Heart left ventricle (tissue), 13 donors: ENCODE data around the gene NCKAP5L.
A peak's percentile ranks its signal among the peaks of the same experiment; 100 is the strongest.

Experiments
- POLR2A ChIP-seq, 2 donors: fragments of 450-650 bp; IDR thresholded peaks; one replicate each; pipeline ENCODE4 v1.6.1; 2017; ENCODE audit warnings: antibody characterized with exemption in 2 of 2, mild to moderate bottlenecking in 2 of 2, moderate library complexity in 2 of 2
- TF ChIP-seq, protein P1 (sequence below), 12 donors: fragments of 200-600 bp; sonication (generic) in 4 of 12; IDR thresholded peaks; one replicate each; pipeline versions ENCODE4 v1.5.0 to v1.8.0; 2018 to 2022; ENCODE audit warnings: antibody characterized with exemption in 12 of 12, mild to moderate bottlenecking in 5 of 12
- donor health status: ischemic (EF 13 %, LVEDD 7.1; RV severe dilation, severe dysfunction).
- donor health status: DM: no; HTN: yes; CAD: no.
- donor health status: DM: no; HTN: no; CAD: no.
- donor health status: ischemic (EF 25% LVEDD 6.9; RV normal size, moderate dysfunction).
- donor health status: ischemic (EF 25% LVEDD 5.7; RV mildly dilated, moderate dysfunction).
- donor health status: ischemic (EF 35%, LVEDD 5.7; RV mildly dilated, moderate dysfunction).
- donor health status: nonischemic (EF 11% LVEDD 7.7; RV severe dilation, severe dysfunction).
- donor health status: DM: yes; HTN: yes; CAD: no.
- donor health status: PGD.
- donor health status: ischemic (EF 29% LVEDD 5.4; RV normal size, mild dysfunction).
- donor health status: nonischemic (EF 23%, LVEDD 6.1; RV moderate dilation, normal function).

DNA sequence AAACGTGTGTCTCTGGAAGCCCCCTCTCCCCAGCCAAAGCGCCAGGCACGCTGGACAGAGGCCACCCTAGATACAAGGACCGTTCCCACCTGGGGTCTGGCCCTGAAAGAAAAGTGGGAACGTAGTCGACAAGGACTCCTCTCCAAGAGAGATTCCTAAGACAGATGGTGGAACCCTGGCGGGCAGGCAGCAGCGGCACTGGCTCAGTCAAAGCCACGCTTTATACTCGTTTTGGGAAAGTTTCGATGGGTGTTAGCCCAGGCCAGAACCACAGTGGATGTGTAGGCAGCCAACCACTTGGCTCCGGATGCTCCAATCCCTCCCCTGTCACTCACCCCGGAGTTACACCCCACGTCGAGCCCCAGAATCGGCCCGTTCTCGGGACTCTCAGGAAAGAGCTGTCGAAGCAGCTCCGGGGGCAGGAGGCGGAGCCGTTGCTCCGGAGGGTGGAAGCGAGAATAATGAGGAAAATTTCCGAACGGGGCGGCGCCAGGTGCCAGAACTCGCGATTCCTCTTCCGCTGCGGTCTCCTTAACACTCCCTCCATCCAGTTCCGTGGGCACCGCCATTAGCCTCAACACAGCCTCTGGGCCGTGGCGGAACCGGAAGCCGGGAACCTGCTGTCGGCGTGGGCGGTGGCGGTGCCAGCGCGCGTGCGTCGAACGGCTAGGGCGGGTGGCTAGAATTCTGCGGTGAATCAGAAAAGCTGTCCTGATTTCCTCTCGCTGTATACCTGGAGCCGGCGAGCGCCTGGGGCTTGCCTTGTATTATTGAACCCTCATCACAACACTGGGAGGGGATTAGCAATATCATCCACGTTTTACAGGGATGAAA lies 14.5 kb upstream of the NCKAP5L start, which contains the start of gene BCDIN3D:
- TF ChIP-seq POLR2A (IDR thresholded peaks at IDR 0.05): peak in 1 of 2 donors; percentile 68
- TF ChIP-seq, protein P1, sequence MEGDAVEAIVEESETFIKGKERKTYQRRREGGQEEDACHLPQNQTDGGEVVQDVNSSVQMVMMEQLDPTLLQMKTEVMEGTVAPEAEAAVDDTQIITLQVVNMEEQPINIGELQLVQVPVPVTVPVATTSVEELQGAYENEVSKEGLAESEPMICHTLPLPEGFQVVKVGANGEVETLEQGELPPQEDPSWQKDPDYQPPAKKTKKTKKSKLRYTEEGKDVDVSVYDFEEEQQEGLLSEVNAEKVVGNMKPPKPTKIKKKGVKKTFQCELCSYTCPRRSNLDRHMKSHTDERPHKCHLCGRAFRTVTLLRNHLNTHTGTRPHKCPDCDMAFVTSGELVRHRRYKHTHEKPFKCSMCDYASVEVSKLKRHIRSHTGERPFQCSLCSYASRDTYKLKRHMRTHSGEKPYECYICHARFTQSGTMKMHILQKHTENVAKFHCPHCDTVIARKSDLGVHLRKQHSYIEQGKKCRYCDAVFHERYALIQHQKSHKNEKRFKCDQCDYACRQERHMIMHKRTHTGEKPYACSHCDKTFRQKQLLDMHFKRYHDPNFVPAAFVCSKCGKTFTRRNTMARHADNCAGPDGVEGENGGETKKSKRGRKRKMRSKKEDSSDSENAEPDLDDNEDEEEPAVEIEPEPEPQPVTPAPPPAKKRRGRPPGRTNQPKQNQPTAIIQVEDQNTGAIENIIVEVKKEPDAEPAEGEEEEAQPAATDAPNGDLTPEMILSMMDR (IDR thresholded peaks at IDR 0.05): peak in 1 of 12 donors; percentile 4
